Esophagus squamous epithelium (tissue), 5 donors: ENCODE data around the gene RIMBP2. TPM values are rescaled to one million over a fixed set of nuclear protein-coding genes. Genes with fewer than 3 reads are reported as not detected.

Source experiments
- DNase-seq: peaks from one replicate; lab custom pipeline; 2025; lab: John Stamatoyannopoulos, UW
- H3K27ac ChIP-seq, 4 donors: fragments of 200-600 bp; sonication (generic); one replicate each; pipeline ENCODE4 v1.5.1; 2016 to 2019; ENCODE audit warnings: mild to moderate bottlenecking in 1 of 4
- H3K27me3 ChIP-seq, 4 donors: fragments of 200-600 bp; sonication (generic); 1 replicate in 3 of 4; 2 replicates in 1 of 4; pipeline versions ENCODE4 v1.5.1 to v1.6.0; 2017 to 2021; ENCODE audit warnings: antibody characterized with exemption in 1 of 4
- H3K36me3 ChIP-seq, 3 donors: fragments of 200-600 bp; sonication (generic); one replicate each; pipeline ENCODE4 v1.5.1; 2016 to 2019
- H3K4me1 ChIP-seq, 3 donors: fragments of 200-600 bp; sonication (generic); one replicate each; pipeline ENCODE4 v1.5.1; 2017 to 2019
- H3K4me3 ChIP-seq, 4 donors: fragments of 200-600 bp; sonication (generic); 1 replicate in 3 of 4; 2 replicates in 1 of 4; pipeline ENCODE4 v1.5.1; 2016 to 2019; ENCODE audit warnings: mild to moderate bottlenecking in 2 of 4, moderate library complexity in 1 of 4
- H3K9me3 ChIP-seq, 3 donors: fragments of 200-600 bp; sonication (generic); one replicate each; pipeline ENCODE4 v1.5.1; 2016 to 2019
- CTCF ChIP-seq, 6 experiments: fragments of 450-650 bp in 4 of 6; fragments of 200-600 bp in 2 of 6; sonication (generic) in 2 of 6; IDR thresholded peaks; one replicate each; pipeline ENCODE4 v1.5.1; 2016 to 2019; ENCODE audit warnings: antibody characterized with exemption in 6 of 6, mild to moderate bottlenecking in 4 of 6, moderate library complexity in 4 of 6
- POLR2A ChIP-seq, 4 donors: fragments of 450-650 bp; IDR thresholded peaks; one replicate each; pipeline ENCODE4 v1.6.1; 2017; ENCODE audit warnings: antibody characterized with exemption in 4 of 4, mild to moderate bottlenecking in 4 of 4, moderate library complexity in 3 of 4
- WGBS, 2 donors: methylation state at CpG; one replicate each; pipeline ENCODE4 v1.1.5; 2018; 5-methylcytosine and 5-hydroxymethylcytosine counted together
- intact Hi-C: fragments of 100-400 bp; cut with DNase I; formaldehyde crosslinking; loops from one replicate; pipeline ENCODE4 v1.15.0; 2022
- total RNA-seq, 4 donors: library from RNA; depleted of rRNA; stranded (reverse); fragments of >200 nt; gene quantifications; one replicate each; pipeline ENCODE4 v1.1.0, GENCODE V29; 2016
- donor health status: DM: yes; HTN: yes; CAD: no.

The RIMBP2 gene
- total RNA-seq, 4 donors from 2014 or later: 0.08 to 0.76 (median 0.46) TPM

- Histone ChIP-seq H3K9me3 (no peaks in the 10 kb centered on the region), H3K36me3 (no peaks in the 10 kb centered on the region), H3K27ac (no peak overlapping the region), H3K4me3 (no peak overlapping the region), H3K27me3 (peaks cover 0 to 10% (median 0%) of the 10 kb centered on the region in 4 donors), H3K4me1 (peaks cover 0 to 4% (median 0%) of the 10 kb centered on the region in 3 donors)
- intact Hi-C loops: no loop called here
- DNase-seq: no peak
- TF ChIP-seq CTCF (IDR thresholded peaks at IDR 0.05): no peak
- no peak for TF ChIP-seq POLR2A (IDR thresholded peaks at IDR 0.05)
- WGBS, 2 donors: 82 to 96% methylated on average over 4 of the region's 4 CpGs
Observed at GRCh38 chr12:130661059-130661458, 55.0 kb downstream of the RIMBP2 start.

GRCh38 chr12:130658145-130658911 is 57.8 kb downstream of the RIMBP2 start:
- Histone ChIP-seq H3K27ac (no peak overlapping the region), H3K27me3 (peaks cover 0 to 10% (median 0%) of the 10 kb centered on the region in 4 donors), H3K4me3 (no peak overlapping the region), H3K9me3 (no peaks in the 10 kb centered on the region), H3K4me1 (no peaks in the 10 kb centered on the region), H3K36me3 (no peaks in the 10 kb centered on the region)
- intact Hi-C loops: no loop called here
- TF ChIP-seq POLR2A (IDR thresholded peaks at IDR 0.05) (no peak), CTCF (IDR thresholded peaks at IDR 0.05) (no peak)
- no peak for DNase-seq
- 65 to 76% methylated on average over 17 to 24 of the region's 26 CpGs for WGBS, 2 donors

GRCh38 chr12:130656411-130656810 is 59.7 kb downstream of the RIMBP2 start:
- 81 to 86% methylated on average over 8 of the region's 8 CpGs for WGBS, 2 donors
- Histone ChIP-seq H3K36me3 (no peaks in the 10 kb centered on the region), H3K9me3 (no peaks in the 10 kb centered on the region), H3K4me3 (no peak overlapping the region), H3K27ac (no peak overlapping the region), H3K27me3 (peaks cover 0 to 4% (median 0%) of the 10 kb centered on the region in 4 donors), H3K4me1 (no peaks in the 10 kb centered on the region)
- intact Hi-C loops: no loop called here
- DNase-seq: no peak
- TF ChIP-seq POLR2A (IDR thresholded peaks at IDR 0.05) (no peak), CTCF (IDR thresholded peaks at IDR 0.05) (no peak)

GRCh38 chr12:130655881-130656280 is 60.2 kb downstream of the RIMBP2 start:
- 82 to 89% methylated on average over 8 to 9 of the region's 9 CpGs for WGBS, 2 donors
- Histone ChIP-seq H3K9me3 (no peaks in the 10 kb centered on the region), H3K36me3 (no peaks in the 10 kb centered on the region), H3K27me3 (peaks cover 0 to 4% (median 0%) of the 10 kb centered on the region in 4 donors), H3K4me1 (no peaks in the 10 kb centered on the region), H3K27ac (no peak overlapping the region), H3K4me3 (no peak overlapping the region)
- TF ChIP-seq POLR2A (IDR thresholded peaks at IDR 0.05) (no peak), CTCF (IDR thresholded peaks at IDR 0.05) (no peak)
- intact Hi-C loops: no loop called here
- no peak for DNase-seq

GRCh38 chr12:130655010-130655409 is 61.1 kb downstream of the RIMBP2 start:
- intact Hi-C loops: no loop called here
- H3K9me3 ChIP-seq: no peaks in the 10 kb centered on the region
- no peaks in the 10 kb centered on the region for H3K36me3 ChIP-seq
- WGBS, 2 donors: 66 to 72% methylated on average over 4 of the region's 4 CpGs
- no peak for TF ChIP-seq POLR2A (IDR thresholded peaks at IDR 0.05)
- no peaks in the 10 kb centered on the region for H3K27me3 ChIP-seq
- H3K27ac ChIP-seq: no peak overlapping the region
- no peak overlapping the region for H3K4me3 ChIP-seq
- H3K4me1 ChIP-seq: no peaks in the 10 kb centered on the region
- no peak for DNase-seq
